Effector CD8-positive, alpha-beta T cell (primary cell): ENCODE results near the gene AMPD2.
A peak's percentile ranks its signal among the peaks of the same experiment; 100 is the strongest.
"Not testable (repeated sequence)": the region's sequence is repeated elsewhere in the genome, so short reads cannot be mapped to it uniquely, and the experiment has no call there.

ENCODE experiments used
- DNase-seq: peaks from one replicate; lab custom pipeline; 2025; lab: John Stamatoyannopoulos, UW

Gene AMPD2

GRCh38 chr1:109652402-109652801, 32.8 kb downstream of the AMPD2 start:
- DNase-seq: no peak

- no peak for DNase-seq
These were observed 33.7 kb downstream of the AMPD2 start for GRCh38 chr1:109653306-109653705.

GRCh38 chr1:109654519-109654918, 34.9 kb downstream of the AMPD2 start:
- DNase-seq: no peak

- peak; percentile 49 for DNase-seq
These were observed 36.2 kb downstream of the AMPD2 start, which contains the start of gene GSTM4 for GRCh38 chr1:109655615-109656519. Gene GSTM4 (plus strand): TSS chr1:109656099. CDS start chr1:109656390, 291 bp downstream.

GRCh38 chr1:109657395-109657794, 37.8 kb downstream of the AMPD2 start:
- no peak for DNase-seq

GRCh38 chr1:109657970-109658369, 38.3 kb downstream of the AMPD2 start:
- DNase-seq: no peak

GRCh38 chr1:109658533-109659042, 39.0 kb downstream of the AMPD2 start:
- no peak for DNase-seq

- DNase-seq: no peak
These were observed 39.5 kb downstream of the AMPD2 start for GRCh38 chr1:109659145-109659544.

- DNase-seq: no peak
These were observed 40.5 kb downstream of the AMPD2 start for GRCh38 chr1:109659997-109660690.

- not testable (repeated sequence) for DNase-seq
These were observed 41.0 kb downstream of the AMPD2 start for GRCh38 chr1:109660691-109661026.

- no peak for DNase-seq
These were observed 41.8 kb downstream of the AMPD2 start for GRCh38 chr1:109661391-109661790.

GRCh38 chr1:109664671-109665070, 45.0 kb downstream of the AMPD2 start:
- DNase-seq: no peak

GRCh38 chr1:109667452-109668122, 48.0 kb downstream of the AMPD2 start, which contains the start of gene GSTM2:
Gene GSTM2 (plus strand): TSS chr1:109668057. CDS start chr1:109668116, 59 bp downstream.
- DNase-seq: peak; percentile 84

- DNase-seq: no peak
These were observed 48.6 kb downstream of the AMPD2 start for GRCh38 chr1:109668123-109668775.

GRCh38 chr1:109669246-109669948, 49.8 kb downstream of the AMPD2 start:
- DNase-seq: no peak

GRCh38 chr1:109669949-109670302, 50.3 kb downstream of the AMPD2 start:
- not testable (repeated sequence) for DNase-seq

GRCh38 chr1:109671067-109671466, 51.4 kb downstream of the AMPD2 start:
- DNase-seq: no peak

- DNase-seq: not testable (repeated sequence)
These were observed 54.2 kb downstream of the AMPD2 start for GRCh38 chr1:109673861-109674260.

GRCh38 chr1:109676683-109677381, 57.2 kb downstream of the AMPD2 start:
- DNase-seq: not testable (repeated sequence)

- no peak for DNase-seq
These were observed 57.8 kb downstream of the AMPD2 start for GRCh38 chr1:109677459-109677858.
